NCI-H2196 (cell line): ENCODE measurements around the gene CNOT3.
A peak's percentile ranks its signal among the peaks of the same experiment; 100 is the strongest.
"Not testable (repeated sequence)": the region's sequence is repeated elsewhere in the genome, so short reads cannot be mapped to it uniquely, and the experiment has no call there.

ENCODE experiments used
- DNase-seq: peaks from one replicate; lab custom pipeline; 2025; ENCODE audit not compliant: unreplicated experiment; lab: John Stamatoyannopoulos, UW

CNOT3 gene

DNA sequence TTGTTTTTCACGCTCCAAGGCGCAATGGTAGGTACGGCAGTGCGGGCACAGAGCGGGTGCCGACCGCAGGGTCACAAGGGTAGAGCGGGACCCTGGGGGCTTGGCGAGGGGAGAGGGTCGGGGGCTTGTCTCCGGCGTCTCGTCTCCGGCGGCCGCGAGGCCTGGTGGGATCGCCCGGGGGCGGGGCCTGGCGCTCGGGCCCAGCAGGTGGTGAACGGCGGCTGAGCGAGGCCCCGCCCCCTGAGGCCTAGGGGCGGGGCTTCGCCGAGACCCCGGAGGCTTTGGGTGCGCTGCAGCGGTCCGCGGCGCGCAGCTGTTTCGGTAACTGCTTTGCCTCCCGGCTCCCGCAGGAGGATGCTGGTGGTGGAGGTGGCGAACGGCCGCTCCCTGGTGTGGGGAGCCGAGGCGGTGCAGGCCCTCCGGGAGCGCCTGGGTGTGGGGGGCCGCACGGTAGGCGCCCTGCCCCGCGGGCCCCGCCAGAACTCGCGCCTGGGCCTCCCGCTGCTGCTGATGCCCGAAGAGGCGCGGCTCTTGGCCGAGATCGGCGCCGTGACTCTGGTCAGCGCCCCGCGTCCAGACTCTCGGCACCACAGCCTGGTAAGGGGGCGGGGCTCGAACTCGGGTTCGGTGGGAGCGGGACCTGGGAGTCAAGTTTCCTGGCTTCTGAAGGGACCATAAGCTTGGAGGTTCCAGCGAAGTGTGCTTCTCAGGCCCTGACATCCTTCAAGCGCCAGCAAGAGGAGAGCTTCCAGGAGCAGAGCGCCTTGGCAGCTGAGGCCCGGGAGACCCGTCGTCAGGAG lies 53.6 kb downstream of the CNOT3 start, which contains the start of gene TSEN34:
Gene TSEN34 (plus strand): TSS at position 298 of the 800 bp plus-strand sequence. CDS start 57 bp downstream, at position 355.
- DNase-seq: peak; percentile 87

DNA sequence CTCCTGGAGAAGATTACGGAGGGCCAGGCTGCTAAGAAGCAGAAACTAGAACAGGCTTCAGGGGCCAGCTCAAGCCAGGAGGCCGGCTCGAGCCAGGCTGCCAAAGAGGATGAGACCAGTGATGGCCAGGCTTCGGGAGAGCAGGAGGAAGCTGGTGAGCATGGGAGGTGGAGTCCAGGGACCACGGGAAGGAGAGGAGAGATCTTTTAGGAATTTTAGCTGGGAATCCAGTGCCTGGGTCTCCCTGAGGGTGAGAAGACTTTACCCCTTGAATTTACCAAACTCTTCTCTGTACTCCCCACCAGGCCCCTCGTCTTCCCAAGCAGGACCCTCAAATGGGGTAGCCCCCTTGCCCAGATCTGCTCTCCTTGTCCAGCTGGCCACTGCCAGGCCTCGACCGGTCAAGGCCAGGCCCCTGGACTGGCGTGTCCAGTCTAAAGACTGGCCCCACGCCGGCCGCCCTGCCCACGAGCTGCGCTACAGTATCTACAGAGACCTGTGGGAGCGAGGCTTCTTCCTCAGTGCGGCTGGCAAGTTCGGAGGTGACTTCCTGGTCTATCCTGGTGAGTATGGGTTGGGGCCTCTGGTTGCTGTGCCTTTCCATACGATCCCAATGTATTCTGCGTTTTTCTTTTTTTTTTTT lies 54.4 kb downstream of the CNOT3 start:
- no peak for DNase-seq

DNA sequence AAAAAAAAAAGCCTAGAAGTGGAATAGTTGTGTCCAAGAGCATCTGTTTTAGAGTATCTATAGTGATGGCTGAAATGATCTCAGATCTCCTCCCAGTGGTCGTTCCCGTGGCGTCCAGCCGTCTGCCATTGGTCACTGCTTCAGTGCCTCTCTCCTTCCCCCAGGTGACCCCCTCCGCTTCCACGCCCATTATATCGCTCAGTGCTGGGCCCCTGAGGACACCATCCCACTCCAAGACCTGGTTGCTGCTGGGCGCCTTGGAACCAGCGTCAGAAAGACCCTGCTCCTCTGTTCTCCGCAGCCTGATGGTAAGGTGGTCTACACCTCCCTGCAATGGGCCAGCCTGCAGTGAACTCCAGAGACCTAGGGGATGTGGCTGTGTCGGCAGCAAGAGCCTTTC lies 55.4 kb downstream of the CNOT3 start:
- DNase-seq: no peak

DNA sequence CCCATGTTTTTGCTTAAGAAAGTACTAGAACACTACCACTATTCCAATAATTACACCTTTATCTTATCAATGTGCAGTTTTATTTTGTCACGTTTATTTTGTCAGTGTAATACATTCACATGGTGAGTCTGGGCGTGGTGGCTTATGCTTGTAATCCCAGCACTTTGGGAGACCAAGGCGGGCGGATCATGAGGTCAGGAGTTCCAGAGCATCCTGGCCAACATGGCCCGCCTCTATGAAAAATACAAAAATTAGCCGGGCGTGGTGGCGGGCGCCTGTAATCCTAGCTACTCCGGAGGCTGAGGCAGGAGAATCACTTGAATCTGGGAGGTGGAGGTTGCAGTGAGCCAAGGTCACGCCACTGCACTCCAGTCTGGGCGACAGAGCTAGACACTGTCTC lies 56.9 kb downstream of the CNOT3 start:
- not testable (repeated sequence) for DNase-seq

DNA sequence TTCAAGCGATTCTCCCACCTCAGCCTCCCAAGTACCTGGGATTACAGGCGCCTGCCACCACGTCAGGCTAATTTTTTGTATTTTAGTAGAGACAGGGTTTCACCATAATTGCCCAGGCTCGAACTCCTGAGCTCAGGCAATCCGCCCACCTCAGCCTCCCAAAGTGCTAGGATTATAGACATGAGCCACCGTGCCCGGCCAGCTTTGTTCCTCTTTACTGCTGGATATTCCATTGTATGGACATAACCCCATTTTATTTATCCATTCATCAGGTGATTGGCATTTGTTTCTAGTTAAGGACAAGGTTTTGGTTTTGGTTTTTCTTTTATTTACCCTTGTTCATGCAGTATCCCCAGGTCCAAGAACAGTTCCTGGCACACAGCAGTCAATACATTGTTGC lies 59.0 kb downstream of the CNOT3 start:
- no peak for DNase-seq

DNA sequence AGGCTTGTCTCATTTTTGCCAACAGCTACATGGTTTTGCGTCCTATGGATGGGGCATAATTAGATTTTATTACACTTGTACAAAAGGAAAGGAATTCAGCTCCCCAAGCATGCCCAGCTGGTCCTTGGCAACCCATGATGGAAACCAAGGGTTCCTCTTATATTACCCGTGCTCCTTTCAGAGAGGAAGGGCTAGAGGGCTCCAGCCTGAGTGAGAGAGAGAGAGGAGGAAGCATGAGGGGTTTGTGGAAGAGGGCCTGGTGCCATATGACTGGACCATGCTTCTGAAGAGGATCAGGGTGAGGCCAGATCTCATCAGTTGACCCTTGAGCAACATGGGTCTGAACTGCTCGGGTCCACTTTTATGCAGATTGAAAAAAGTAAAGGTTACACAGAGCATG lies 59.6 kb downstream of the CNOT3 start:
- DNase-seq: no peak

DNA sequence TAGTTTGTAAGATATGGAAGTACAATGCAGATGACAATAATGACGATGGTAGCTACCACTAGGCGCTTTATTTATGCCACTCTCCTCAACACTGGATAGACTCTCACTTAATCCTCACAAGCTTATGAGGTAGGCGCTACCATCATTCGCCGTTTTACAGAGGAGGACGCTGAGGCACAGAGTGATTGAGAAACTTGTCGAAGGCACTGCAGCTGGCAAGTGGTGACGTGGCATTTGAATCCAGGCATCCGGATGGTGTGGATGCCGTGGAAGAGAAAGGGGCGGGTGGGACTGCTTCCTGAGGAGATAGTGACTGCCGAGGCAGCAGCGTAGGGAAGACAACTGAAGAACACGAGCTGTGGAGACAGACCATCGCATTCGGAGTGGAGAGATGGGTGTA lies 61.8 kb downstream of the CNOT3 start:
- DNase-seq: no peak

DNA sequence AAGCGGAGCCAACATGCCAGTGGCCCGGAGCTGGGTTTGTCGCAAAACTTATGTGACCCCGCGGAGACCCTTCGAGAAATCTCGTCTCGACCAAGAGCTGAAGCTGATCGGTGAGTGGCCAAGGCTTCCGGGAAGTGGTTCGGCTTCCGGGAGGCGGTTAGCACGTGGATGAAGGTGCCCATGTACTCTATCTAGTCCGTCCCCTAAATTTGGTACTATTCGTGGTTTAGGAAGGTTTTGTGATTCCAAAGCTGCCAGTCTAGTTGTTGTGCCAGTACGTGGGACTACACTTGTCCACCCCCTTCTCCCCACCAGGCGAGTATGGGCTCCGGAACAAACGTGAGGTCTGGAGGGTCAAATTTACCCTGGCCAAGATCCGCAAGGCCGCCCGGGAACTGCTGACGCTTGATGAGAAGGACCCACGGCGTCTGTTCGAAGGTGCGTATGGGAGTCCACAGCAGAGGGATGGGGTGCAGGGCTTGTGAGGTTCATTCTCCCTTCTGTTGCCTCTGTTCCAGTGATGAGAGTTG lies 63.7 kb downstream of the CNOT3 start:
- no peak for DNase-seq

DNA sequence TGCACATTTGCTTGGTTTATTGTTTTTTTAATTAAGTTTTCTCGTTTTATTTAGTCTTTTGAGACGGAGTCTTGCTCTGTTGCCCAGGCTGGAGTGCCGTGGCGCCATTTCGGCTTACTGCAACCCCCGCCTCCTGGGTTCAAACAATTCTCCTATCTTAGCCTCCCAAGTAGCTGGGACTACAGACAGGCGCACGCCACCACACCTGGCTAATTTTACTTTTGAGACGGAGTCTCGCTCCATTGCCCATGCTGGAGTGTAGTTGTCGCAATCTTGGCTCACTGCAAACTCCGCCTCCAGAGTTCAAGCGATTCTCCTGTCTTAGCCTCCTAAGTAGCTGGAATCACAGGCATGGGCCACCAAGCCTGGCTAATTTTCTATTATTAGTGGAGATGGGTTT lies 64.4 kb downstream of the CNOT3 start:
- DNase-seq: no peak

DNA sequence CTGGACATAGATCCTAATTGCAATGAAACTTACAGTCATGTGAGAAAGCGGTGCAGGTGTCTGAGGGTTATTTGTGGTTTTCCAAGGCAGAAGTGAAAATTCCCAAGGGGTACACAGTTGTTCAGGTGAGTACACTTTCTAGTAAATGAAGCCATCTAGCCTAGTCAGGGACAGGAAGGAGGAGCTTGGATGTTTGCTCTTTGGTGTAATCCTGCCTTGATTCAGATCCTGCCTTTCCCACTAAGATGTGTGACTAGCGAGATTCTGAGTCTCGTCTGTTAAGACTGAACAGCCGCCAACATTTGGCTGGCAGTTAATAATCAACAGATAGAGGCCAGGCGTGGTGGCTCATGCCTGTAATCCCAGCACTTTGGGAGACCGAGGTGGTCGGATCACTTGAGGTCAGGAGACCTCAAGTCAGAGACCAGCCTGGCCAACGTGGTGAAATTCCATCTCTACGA lies 65.6 kb downstream of the CNOT3 start:
- DNase-seq: no peak

DNA sequence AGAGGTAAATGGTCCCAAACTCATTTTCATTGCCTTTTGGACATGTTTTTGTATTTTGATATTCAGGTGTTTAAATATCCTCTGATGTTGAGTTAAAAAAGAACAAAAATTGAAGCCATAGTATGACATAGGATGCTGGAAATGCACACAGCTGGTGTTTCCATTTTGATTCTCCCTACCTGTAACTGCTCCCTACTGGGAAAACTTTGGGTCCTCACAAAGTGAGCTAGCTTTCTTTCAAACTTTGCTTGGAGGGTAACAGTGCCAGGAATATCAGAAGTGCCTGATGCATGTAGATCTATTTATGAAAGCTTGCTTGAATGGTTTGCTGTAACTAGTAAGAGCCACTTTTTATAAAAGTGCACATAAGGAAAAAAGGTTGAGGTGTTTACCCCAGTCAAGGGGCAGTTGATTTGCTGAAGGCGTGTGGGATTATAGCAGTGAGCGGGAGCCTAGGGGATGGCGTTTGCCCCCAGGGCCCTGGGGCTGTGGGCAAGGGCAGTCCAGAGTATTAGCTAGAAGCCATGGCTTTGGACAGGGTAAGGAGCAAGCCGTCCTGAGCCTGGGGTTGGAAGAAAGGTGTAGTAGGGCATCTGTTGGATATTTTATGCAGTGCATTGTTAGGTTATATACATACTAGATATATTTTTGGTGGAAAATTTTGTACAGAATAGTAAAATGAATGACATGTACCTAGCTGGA lies 67.4 kb downstream of the CNOT3 start:
- no peak for DNase-seq
